ENCODE data around the gene SKIDA1.

- TF ChIP-seq CTCF (IDR thresholded peaks at IDR 0.05) (no peak), POLR2A (IDR thresholded peaks at IDR 0.05) (no peak)
These were observed 15.0 kb downstream of the SKIDA1 start for GRCh38 chr10:21510241-21511094.
